Cardiac muscle cell (in vitro differentiated cells and primary cell): ENCODE measurements around the gene NPTX2. TPM values are rescaled to one million over a fixed set of nuclear protein-coding genes. Genes with fewer than 3 reads are reported as not detected.
"Not testable (repeated sequence)": the region's sequence is repeated elsewhere in the genome, so short reads cannot be mapped to it uniquely, and the experiment has no call there.

Experiments used
- DNase-seq, 2 donors: peaks; one replicate each; pipeline versions ENCODE4 v3.0.0 to v3.0.0-alpha.2; 2010 to 2017; ENCODE audit warnings: low read depth in 1 of 2, low spot score in 1 of 2
- H3K27ac ChIP-seq: fragments of 200-600 bp; sonication (generic); 2 replicates; pipeline ENCODE4 v1.5.1; 2016
- H3K27me3 ChIP-seq: fragments of 200-600 bp; sonication (generic); 2 replicates; pipeline ENCODE4 v1.6.0; 2016; ENCODE audit warnings: control low read depth
- H3K36me3 ChIP-seq: fragments of 200-600 bp; sonication (generic); 2 replicates; pipeline ENCODE4 v1.5.1; 2016; ENCODE audit warnings: control low read depth
- H3K4me1 ChIP-seq: fragments of 200-600 bp; sonication (generic); 2 replicates; pipeline ENCODE4 v1.8.1; 2017; ENCODE audit warnings: low read depth, mild to moderate bottlenecking, mixed run types
- H3K4me3 ChIP-seq: fragments of 200-600 bp; sonication (generic); 2 replicates; pipeline ENCODE4 v1.5.1; 2016; ENCODE audit warnings: mild to moderate bottlenecking
- H3K9me3 ChIP-seq: fragments of 200-600 bp; sonication (generic); 2 replicates; pipeline ENCODE4 v1.5.1; 2017; ENCODE audit warnings: low read depth, mild to moderate bottlenecking, control low read depth
- polyA plus RNA-seq: library from polyadenylated mRNA; unstranded; fragments of >200 nt; fragmentation: Nextera tagmentation; extraction: Ambion mirVana; gene quantifications from 2 replicates; pipeline ENCODE4 v1.2.1, GENCODE V29; 2016
- total RNA-seq: library from RNA; depleted of rRNA; stranded (reverse); fragments of >200 nt; gene quantifications from 2 replicates; pipeline ENCODE4 v1.2.3, GENCODE V29; 2016
- TF ChIP-seq, protein P1 (sequence below): IDR thresholded peaks from 2 replicates; pipeline ENCODE4 v1.5.1; 2012; ENCODE audit warnings: low read depth, mild to moderate bottlenecking, low read length

NPTX2 gene
- total and polyA plus RNA-seq, 2 experiments from 2014 or later = not detected

DNA sequence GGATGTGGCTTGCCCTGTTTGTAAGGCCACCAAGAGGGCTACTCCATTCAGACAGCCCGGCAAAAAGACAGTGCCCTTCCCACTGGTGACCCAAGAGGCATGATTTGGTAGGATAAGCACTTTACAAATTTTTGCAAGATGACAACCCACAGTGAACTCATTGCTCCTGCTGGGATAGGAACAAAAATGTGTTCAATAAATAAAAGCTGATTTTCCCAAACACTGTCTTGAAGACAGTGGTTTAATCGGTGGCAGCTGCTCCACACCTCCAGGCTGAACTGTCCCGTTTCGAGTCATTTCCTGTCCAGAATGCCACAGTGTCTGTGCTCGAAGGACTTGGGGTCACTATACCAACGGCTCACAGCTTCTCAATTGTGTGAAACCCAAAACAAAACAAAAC, 45.1 kb upstream of the NPTX2 start:
- H3K36me3 ChIP-seq = no peaks in the 10 kb centered on the region
- no peaks in the 10 kb centered on the region for H3K9me3 ChIP-seq
- TF ChIP-seq, protein P1, sequence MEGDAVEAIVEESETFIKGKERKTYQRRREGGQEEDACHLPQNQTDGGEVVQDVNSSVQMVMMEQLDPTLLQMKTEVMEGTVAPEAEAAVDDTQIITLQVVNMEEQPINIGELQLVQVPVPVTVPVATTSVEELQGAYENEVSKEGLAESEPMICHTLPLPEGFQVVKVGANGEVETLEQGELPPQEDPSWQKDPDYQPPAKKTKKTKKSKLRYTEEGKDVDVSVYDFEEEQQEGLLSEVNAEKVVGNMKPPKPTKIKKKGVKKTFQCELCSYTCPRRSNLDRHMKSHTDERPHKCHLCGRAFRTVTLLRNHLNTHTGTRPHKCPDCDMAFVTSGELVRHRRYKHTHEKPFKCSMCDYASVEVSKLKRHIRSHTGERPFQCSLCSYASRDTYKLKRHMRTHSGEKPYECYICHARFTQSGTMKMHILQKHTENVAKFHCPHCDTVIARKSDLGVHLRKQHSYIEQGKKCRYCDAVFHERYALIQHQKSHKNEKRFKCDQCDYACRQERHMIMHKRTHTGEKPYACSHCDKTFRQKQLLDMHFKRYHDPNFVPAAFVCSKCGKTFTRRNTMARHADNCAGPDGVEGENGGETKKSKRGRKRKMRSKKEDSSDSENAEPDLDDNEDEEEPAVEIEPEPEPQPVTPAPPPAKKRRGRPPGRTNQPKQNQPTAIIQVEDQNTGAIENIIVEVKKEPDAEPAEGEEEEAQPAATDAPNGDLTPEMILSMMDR = no peak
- DNase-seq = no peak
- no peaks in the 10 kb centered on the region for H3K27me3 ChIP-seq
- H3K27ac ChIP-seq = no peak overlapping the region
- H3K4me3 ChIP-seq = no peak overlapping the region
- no peaks in the 10 kb centered on the region for H3K4me1 ChIP-seq

DNA sequence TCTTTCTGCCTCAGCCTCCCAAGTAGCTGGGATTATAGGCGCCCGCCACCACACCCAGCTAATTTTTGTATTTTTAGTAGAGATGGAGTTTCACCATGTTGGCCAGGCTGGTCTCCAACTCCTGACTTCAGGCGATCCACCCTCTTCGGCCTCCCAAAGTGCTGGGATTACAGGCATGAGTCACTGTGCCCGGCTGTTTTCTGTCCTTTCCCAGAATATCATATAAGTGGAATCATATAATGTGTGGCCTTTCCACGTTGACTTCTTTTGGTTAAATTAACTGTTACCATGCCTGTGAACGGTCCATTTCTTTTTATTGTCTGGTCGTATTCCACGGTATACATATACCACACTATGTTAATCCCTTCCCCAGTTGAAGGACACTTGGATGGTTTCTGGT, 44.4 kb upstream of the NPTX2 start:
- H3K9me3 ChIP-seq, H3K4me3 ChIP-seq: not testable (repeated sequence)

DNA sequence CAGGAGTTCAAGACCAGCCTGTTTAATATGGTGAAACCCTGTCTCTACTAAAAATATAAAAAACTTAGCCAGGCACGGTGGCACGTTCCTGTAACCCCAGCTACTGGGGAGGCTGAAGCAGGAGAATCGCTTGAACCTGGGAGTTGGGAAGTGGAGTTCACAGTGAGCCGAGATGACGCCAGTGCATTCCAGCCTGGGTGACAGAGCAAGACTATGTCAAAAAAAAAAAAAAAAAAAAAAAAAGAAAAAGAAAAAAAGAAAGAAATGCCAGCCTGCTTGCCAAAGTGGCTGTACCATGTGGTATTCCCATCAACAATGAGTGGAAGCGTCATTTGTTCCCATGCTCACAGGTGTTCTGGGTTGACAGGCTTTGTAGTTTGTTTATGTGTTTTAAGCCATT, 43.3 kb upstream of the NPTX2 start:
- Histone ChIP-seq H3K36me3 (no peaks in the 10 kb centered on the region), H3K4me1 (no peaks in the 10 kb centered on the region), H3K27me3 (no peaks in the 10 kb centered on the region), H3K4me3 (no peak overlapping the region), H3K9me3 (no peaks in the 10 kb centered on the region), H3K27ac (no peak overlapping the region)
- TF ChIP-seq, protein P1 = no peak
- DNase-seq = no peak

More for the DNA sequence above, 44.4 kb upstream of the NPTX2 start:
- H3K27ac ChIP-seq, H3K27me3 ChIP-seq, H3K4me1 ChIP-seq, H3K36me3 ChIP-seq, DNase-seq: not testable (repeated sequence)

DNA sequence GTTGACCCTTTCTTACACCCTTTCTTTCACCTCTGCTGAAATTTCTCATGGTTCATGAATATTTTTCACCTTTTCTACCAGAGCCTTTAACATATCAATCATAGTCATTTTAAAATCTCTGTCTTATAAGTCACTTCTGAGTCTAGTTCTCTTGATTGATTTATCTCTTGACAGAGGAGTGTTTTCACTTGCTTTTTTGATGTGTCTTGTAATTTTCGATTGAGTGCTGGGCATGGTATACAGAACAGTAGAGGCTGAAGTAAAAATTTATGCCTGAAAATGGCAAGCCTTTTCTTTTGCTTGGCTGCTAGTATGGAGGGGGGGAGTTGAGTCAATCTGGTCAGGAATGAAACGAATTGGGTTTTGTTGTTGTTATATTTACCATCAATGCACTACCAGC, 41.2 kb upstream of the NPTX2 start:
- Histone ChIP-seq H3K27me3 (no peaks in the 10 kb centered on the region), H3K27ac (no peak overlapping the region), H3K9me3 (no peaks in the 10 kb centered on the region), H3K4me3 (no peak overlapping the region), H3K4me1 (no peaks in the 10 kb centered on the region), H3K36me3 (no peaks in the 10 kb centered on the region)
- TF ChIP-seq, protein P1 = no peak
- DNase-seq = no peak

DNA sequence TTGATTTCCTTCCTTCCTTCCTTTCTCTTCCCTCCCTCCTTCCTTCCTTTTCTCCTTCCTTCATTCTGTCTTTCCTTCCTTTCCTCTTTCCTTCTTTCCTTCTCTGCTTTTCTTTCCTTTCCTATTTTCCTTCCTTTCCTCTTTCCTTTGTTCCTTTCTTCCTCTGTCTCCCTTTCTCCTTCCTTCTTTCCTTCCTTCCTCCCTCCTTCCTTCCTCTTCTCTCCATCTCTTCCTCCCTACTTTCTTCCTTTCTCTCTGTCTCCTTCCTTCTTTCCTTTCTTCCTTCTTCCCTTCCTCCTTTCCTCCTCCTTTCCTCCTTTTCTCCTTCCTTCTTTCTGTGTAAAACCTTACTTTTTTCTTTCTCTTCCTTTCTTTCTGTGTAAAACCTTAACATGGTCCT, 32.3 kb upstream of the NPTX2 start:
- H3K4me1 ChIP-seq = no peaks in the 10 kb centered on the region
- H3K9me3 ChIP-seq = no peaks in the 10 kb centered on the region
- H3K27ac ChIP-seq = no peak overlapping the region
- H3K4me3 ChIP-seq = no peak overlapping the region
- TF ChIP-seq, protein P1 = no peak
- H3K36me3 ChIP-seq = no peaks in the 10 kb centered on the region
- H3K27me3 ChIP-seq = no peaks in the 10 kb centered on the region
- DNase-seq = no peak

DNA sequence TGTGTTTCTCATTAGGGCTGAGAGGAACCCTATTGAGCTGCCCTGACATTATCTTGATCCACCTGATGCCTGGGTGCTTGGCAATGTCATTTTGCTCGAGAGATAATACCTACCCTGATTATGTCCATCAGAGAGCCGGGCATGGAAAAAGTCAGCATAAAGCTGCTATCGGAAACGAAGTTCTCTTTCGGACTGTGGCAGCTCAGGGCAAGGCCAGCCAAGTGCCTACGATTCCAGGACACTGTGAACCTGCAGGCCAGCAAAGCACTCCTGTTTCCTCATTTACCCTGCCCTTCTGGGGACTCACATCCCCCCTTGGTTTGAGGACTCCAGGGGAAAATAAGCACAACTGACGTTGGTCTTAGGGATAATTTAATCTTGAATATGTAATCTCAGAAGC, 25.2 kb upstream of the NPTX2 start:
- DNase-seq = no peak

More for the DNA sequence above, 25.2 kb upstream of the NPTX2 start:
- H3K36me3 ChIP-seq = no peaks in the 10 kb centered on the region
- H3K27me3 ChIP-seq = no peaks in the 10 kb centered on the region
- no peak overlapping the region for H3K27ac ChIP-seq
- H3K4me3 ChIP-seq = no peak overlapping the region
- TF ChIP-seq, protein P1 = no peak
- no peaks in the 10 kb centered on the region for H3K4me1 ChIP-seq
- no peaks in the 10 kb centered on the region for H3K9me3 ChIP-seq
